GM21723 (cell line): ENCODE data around the gene LAMC3.

Experiments used
- ATAC-seq: cut with Tn5 transposase; IDR thresholded peaks from one replicate; pipeline ENCODE4 v1.9.1; 2021; ENCODE audit warnings: mild to moderate bottlenecking, moderate library complexity; ENCODE audit not compliant: unreplicated experiment

LAMC3 gene

GRCh38 chr9:131008909-131009618 lies at the start of gene LAMC3:
TSS of gene LAMC3 (plus strand) at chr9:131009174. CDS start at chr9:131009215, 41 bp downstream.
- ATAC-seq: no peak

- ATAC-seq: no peak
Measured at GRCh38 chr9:130959809-130960334, 49.1 kb upstream of the LAMC3 start.

- ATAC-seq: no peak
Measured at GRCh38 chr9:130960522-130961378, 48.2 kb upstream of the LAMC3 start.

- no peak for ATAC-seq
Measured at GRCh38 chr9:130961511-130962300, 47.3 kb upstream of the LAMC3 start.

GRCh38 chr9:130962418-130963316 lies 46.3 kb upstream of the LAMC3 start:
- no peak for ATAC-seq

DNA sequence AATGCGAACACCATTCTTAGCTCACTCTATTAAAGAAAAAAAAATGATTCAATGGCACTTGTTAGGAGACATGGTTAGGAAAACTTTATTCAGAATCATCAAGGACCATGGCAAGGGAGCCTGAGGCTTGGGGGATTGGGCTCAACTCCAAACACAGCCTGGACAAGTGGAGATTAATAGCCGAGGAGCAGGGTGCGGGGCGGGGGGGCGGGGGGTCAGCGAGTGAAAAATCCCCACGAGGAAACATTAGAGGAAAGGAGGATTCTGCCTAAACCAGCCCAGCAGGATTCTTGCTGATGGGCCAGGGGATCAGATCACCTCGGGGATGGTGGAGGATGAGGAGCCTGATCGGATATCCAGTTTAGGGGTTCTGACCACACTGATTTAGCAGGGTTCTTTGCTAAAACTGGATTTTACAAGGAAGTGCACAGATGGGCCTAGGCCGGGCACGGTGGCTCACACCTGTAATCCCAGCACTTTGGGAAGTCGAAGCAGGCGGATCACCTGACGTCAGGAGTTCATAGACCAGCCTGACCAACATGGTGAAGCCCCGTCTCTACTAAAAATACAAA lies 45.6 kb upstream of the LAMC3 start:
- no peak for ATAC-seq

DNA sequence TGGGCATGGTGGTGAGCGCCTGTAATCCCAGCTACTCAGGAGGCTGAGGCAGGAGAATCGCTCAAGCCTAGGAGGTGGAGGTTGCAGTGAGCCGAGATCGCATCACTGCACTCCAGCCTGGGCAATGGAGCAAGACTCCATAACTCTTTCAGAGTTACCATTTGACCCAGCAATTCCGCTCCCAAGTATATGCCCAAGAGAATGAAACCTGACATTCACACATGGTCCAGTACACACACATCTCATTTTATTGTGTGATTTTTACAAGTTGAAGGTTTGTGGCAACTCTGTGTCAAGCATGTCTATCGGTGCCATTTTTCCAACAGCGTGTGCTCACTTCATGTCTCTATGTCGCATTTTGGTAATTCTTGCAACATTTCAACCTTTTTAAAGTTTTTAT lies 45.1 kb upstream of the LAMC3 start:
- ATAC-seq: no peak

- no peak for ATAC-seq
Measured at GRCh38 chr9:130965680-130966079, 43.3 kb upstream of the LAMC3 start.

- no peak for ATAC-seq
Measured at GRCh38 chr9:130970052-130970451, 38.9 kb upstream of the LAMC3 start.

GRCh38 chr9:130970855-130971254 lies 38.1 kb upstream of the LAMC3 start:
- no peak for ATAC-seq

DNA sequence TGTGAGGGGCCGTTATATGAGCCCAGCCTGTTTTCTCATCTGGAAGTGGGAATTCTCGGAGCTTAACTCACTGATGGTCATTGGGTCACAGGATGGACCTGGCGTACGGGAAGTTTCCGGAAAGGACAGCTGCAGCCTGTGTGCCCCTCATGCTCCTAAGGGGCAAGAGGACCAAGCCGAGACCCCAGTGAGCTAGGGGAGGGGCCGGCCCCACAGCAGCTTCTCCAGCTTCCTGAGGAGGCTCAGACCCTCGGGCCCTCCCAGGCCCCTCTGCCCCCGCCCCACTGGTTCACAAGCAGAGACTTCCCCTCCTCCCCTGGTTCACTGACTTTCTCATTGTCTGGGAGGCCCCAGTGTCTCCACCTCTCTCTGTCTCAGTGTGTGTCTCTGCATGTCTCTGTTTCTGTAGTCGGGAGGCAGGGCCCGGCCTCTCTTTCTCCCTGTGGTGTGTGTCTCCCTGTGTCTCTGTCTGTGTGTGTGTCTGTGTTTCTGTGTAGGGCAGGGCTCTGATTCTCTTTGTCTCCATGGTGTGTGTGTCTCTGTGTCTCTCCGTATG lies 37.6 kb upstream of the LAMC3 start:
- ATAC-seq: no peak

- no peak for ATAC-seq
Measured at GRCh38 chr9:130972277-130972956, 36.6 kb upstream of the LAMC3 start.

- ATAC-seq: no peak
Measured at GRCh38 chr9:130972957-130973685, 35.9 kb upstream of the LAMC3 start.

- ATAC-seq: no peak
Measured at GRCh38 chr9:130973686-130974281, 35.2 kb upstream of the LAMC3 start.

DNA sequence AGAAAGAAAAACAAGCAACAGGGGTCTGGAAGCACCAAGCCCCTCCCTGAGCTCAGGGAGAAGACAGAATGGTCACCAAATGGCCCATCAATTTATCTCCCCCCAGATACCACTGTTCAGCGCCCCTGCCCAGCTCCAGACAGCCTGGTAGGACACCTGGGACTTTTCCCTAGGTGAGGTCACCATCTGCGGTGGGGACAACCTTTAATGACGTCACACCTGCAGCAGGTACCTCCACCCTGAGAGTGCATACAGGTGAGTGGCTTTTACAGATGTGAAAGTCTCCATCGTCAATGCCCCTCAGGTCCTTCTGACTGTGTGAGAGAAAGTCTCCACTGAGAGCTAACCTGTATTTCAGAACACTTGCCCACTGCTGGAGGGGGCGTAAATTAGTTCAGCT lies 34.3 kb upstream of the LAMC3 start:
- no peak for ATAC-seq

- ATAC-seq: no peak
Measured at GRCh38 chr9:130975156-130975555, 33.8 kb upstream of the LAMC3 start.

DNA sequence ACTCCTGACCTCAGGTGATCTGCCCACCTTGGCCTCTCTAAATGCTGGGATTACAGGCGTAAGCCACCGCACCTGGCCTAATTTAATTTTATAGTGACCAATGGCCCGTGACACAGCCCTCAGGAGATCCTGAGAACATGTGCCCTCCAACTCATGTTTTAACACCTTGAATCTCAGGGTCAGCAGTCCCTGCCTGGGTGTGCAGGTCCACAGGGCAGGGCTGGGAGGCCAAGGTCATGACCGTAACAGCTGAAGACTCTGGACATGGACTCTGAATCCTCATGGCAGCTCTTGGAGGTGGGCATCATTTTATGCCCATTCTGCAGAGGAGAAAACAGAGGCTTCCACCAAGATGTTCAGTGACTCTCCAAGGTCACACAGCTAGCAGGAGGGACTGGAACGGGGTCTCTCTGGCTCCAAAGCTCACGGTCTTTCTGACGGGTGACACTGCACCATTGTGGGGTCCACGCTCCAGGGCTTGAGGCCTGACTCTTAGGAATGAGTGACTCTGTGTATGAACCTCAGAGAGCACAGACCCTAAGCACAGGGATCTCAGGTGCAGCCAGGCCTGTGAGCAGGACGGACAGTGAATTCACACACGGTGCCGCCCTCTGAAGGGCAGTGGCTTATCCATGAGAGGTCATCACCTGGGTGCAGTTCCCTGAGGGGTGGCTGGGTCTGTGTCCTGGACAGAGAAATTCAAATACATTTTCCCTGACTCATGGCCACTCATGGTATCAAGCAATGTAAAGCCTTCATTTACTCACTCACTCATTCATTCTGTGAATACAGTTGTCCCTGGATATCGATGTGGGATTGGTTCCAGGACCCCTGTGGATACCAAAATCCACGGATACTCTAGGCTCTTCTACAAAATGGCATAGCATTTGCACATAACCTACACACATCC lies 32.8 kb upstream of the LAMC3 start:
- no peak for ATAC-seq
